Prostate gland (tissue), 2 donors: ENCODE results near the gene ARHGAP44. TPM values are rescaled to one million over a fixed set of nuclear protein-coding genes. Genes with fewer than 3 reads are reported as not detected.

Source experiments
- DNase-seq: peaks from one replicate; pipeline ENCODE4 v3.0.0-alpha.2; 2019; ENCODE audit warnings: low spot score
- H3K27ac ChIP-seq, 2 donors: fragments of 200-600 bp; sonication (generic); 2 replicates each; pipeline ENCODE4 v1.5.1; 2017 to 2019
- H3K27me3 ChIP-seq: fragments of 200-600 bp; sonication (generic); replicated peaks from 2 replicates; pipeline ENCODE4 v1.5.1; 2019; ENCODE audit not compliant: insufficient read depth
- H3K36me3 ChIP-seq, 2 donors: fragments of 200-600 bp; sonication (generic); 1 replicate in 1 of 2; 2 replicates in 1 of 2; pipeline versions ENCODE4 v1.5.1 to v1.8.1; 2017 to 2019
- H3K4me1 ChIP-seq: fragments of 200-600 bp; sonication (generic); replicated peaks from 2 replicates; pipeline ENCODE4 v1.5.1; 2019
- H3K4me3 ChIP-seq, 2 donors: fragments of 200-600 bp; sonication (generic); 2 replicates each; pipeline ENCODE4 v1.5.1; 2017 to 2019
- H3K9me3 ChIP-seq: fragments of 200-600 bp; sonication (generic); 2 replicates; pipeline ENCODE4 v1.5.1; 2017
- POLR2A ChIP-seq: fragments of 450-650 bp; IDR thresholded peaks from one replicate; pipeline ENCODE4 v1.6.1; 2016; ENCODE audit warnings: antibody characterized with exemption, mild to moderate bottlenecking
- POLR2AphosphoS5 ChIP-seq: sonication (generic); formaldehyde crosslinking; IDR thresholded peaks from one replicate; pipeline ENCODE4 v1.6.1; 2017; ENCODE audit warnings: antibody characterized with exemption
- WGBS: methylation state at CpG from one replicate; pipeline ENCODE4 v1.1.5; 2018; 5-methylcytosine and 5-hydroxymethylcytosine counted together
- intact Hi-C: fragments of 100-400 bp; cut with DNase I; formaldehyde crosslinking; loops from one replicate; pipeline ENCODE4 v1.14.2; 2022
- total RNA-seq, 2 donors: library from RNA; depleted of rRNA; stranded (reverse); fragments of >200 nt; gene quantifications; one replicate each; pipeline ENCODE4 v1.1.0, GENCODE V29; 2016
- TF ChIP-seq, protein P1 (sequence below), 4 experiments: fragments of 200-600 bp in 2 of 4; fragments of 450-650 bp in 2 of 4; sonication (generic) in 2 of 4; IDR thresholded peaks; 1 replicate in 3 of 4; 2 replicates in 1 of 4; pipeline ENCODE4 v1.5.1; 2016 to 2019; ENCODE audit warnings: antibody characterized with exemption in 4 of 4, mild to moderate bottlenecking in 2 of 4, moderate library complexity in 2 of 4

The ARHGAP44 gene
- total RNA-seq, 2 donors from 2014 or later, result 7.5 to 15.7 TPM

DNA sequence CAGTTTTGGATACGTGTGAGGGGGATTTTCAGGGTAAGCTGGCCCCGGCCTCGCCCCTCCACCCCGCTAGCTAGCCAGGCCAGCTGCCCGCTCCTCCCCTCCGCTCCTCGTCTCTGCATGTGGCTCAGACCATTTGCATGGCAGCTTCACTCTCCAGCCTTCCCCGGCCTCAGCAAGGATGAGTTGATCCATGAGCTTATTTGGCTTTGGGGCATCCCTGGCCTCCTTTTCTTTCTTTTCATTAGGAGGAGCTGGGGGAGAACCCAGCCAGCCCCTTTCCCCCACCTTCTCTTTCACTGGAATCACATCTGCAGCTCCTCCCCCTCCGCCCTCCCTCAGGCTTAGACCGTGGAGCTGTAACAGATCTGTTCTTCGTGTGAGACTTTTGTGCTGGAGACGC lies 197.8 kb downstream of the ARHGAP44 start:
- Histone ChIP-seq H3K36me3 (peaks cover 0 to 3% of the 10 kb centered on the region in 2 donors), H3K4me1 (no peaks in the 10 kb centered on the region), H3K4me3 (no peak overlapping the region), H3K27ac (no peak overlapping the region), H3K9me3 (no peaks in the 10 kb centered on the region), H3K27me3 (no peaks in the 10 kb centered on the region)
- WGBS, result 67% methylated on average over 12 of the region's 12 CpGs
- TF ChIP-seq POLR2AphosphoS5 (no peak), POLR2A (no peak)
- TF ChIP-seq, protein P1, sequence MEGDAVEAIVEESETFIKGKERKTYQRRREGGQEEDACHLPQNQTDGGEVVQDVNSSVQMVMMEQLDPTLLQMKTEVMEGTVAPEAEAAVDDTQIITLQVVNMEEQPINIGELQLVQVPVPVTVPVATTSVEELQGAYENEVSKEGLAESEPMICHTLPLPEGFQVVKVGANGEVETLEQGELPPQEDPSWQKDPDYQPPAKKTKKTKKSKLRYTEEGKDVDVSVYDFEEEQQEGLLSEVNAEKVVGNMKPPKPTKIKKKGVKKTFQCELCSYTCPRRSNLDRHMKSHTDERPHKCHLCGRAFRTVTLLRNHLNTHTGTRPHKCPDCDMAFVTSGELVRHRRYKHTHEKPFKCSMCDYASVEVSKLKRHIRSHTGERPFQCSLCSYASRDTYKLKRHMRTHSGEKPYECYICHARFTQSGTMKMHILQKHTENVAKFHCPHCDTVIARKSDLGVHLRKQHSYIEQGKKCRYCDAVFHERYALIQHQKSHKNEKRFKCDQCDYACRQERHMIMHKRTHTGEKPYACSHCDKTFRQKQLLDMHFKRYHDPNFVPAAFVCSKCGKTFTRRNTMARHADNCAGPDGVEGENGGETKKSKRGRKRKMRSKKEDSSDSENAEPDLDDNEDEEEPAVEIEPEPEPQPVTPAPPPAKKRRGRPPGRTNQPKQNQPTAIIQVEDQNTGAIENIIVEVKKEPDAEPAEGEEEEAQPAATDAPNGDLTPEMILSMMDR (IDR thresholded peaks at IDR 0.05), result no peak
- intact Hi-C loops, result no loop called here
- DNase-seq, result no peak

- intact Hi-C loops, result no loop called here
These were observed 200.9 kb downstream of the ARHGAP44 start for GRCh38 chr17:12990041-12990808.

GRCh38 chr17:12990926-12991325 lies 201.6 kb downstream of the ARHGAP44 start:
- WGBS, result 92% methylated on average over 12 of the region's 12 CpGs
- no peak for DNase-seq
- H3K4me1 ChIP-seq, result no peaks in the 10 kb centered on the region
- H3K27ac ChIP-seq, result no peak overlapping the region
- H3K4me3 ChIP-seq, result no peak overlapping the region
- intact Hi-C loops, result no loop called here
- no peaks in the 10 kb centered on the region for H3K27me3 ChIP-seq
- TF ChIP-seq POLR2A (no peak), POLR2AphosphoS5 (no peak)
- TF ChIP-seq, protein P1 (IDR thresholded peaks at IDR 0.05), result no peak
- H3K9me3 ChIP-seq, result no peaks in the 10 kb centered on the region
- H3K36me3 ChIP-seq, result peaks cover 5 to 33% of the 10 kb centered on the region in 2 donors

More at GRCh38 chr17:12990041-12990808, 200.9 kb downstream of the ARHGAP44 start:
- Histone ChIP-seq H3K36me3 (peaks cover 5 to 29% of the 10 kb centered on the region in 2 donors), H3K4me1 (no peaks in the 10 kb centered on the region), H3K27ac (no peak overlapping the region), H3K27me3 (no peaks in the 10 kb centered on the region), H3K4me3 (no peak overlapping the region), H3K9me3 (no peaks in the 10 kb centered on the region)
- 73% methylated on average over 25 of the region's 25 CpGs for WGBS
- DNase-seq, result no peak
- TF ChIP-seq POLR2A, result no peak
- TF ChIP-seq, protein P1 (IDR thresholded peaks at IDR 0.05), result no peak
- no peak for TF ChIP-seq POLR2AphosphoS5

- Histone ChIP-seq H3K36me3 (peaks cover 5 to 40% of the 10 kb centered on the region in 2 donors), H3K4me3 (no peak overlapping the region), H3K9me3 (no peaks in the 10 kb centered on the region), H3K4me1 (no peaks in the 10 kb centered on the region), H3K27me3 (no peaks in the 10 kb centered on the region), H3K27ac (no peak overlapping the region)
- DNase-seq, result no peak
- intact Hi-C loops, result no loop called here
- 97% methylated on average over 14 of the region's 14 CpGs for WGBS
- no peak for TF ChIP-seq POLR2A
These were observed 203.4 kb downstream of the ARHGAP44 start for GRCh38 chr17:12992676-12993075.

DNA sequence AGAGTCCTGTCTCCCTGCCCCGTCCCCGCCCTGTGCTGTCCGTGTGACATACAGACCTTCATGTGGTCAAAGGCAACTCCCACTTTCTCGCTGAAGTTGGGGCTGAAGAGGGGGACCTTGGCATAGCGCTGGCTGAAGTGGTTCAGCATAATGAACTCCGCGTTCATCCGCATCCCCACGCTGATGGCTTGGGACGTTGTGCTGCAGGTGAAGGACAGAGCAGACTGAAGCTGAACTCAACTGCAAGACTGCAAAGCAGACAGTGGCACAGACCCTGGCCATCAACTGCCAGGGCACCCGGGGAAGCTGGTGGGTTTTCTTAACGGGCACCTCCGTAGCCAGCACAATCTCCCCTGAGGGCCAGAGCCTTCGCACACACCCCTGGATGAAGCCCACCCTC lies 204.3 kb downstream of the ARHGAP44 start:
- H3K27me3 ChIP-seq, result no peaks in the 10 kb centered on the region
- 87% methylated on average over 14 of the region's 14 CpGs for WGBS
- H3K4me1 ChIP-seq, result no peaks in the 10 kb centered on the region
- DNase-seq, result no peak
- H3K27ac ChIP-seq, result no peak overlapping the region
- intact Hi-C loops, result no loop called here
- H3K36me3 ChIP-seq, result peaks cover 5 to 40% of the 10 kb centered on the region in 2 donors
- H3K9me3 ChIP-seq, result no peaks in the 10 kb centered on the region
- no peak overlapping the region for H3K4me3 ChIP-seq
- TF ChIP-seq POLR2AphosphoS5 (no peak), POLR2A (no peak)
- TF ChIP-seq, protein P1 (IDR thresholded peaks at IDR 0.05), result no peak
